Neural crest cell (in vitro differentiated cells): ENCODE results near the gene FXN. TPM values are rescaled to one million over a fixed set of nuclear protein-coding genes. Genes with fewer than 3 reads are reported as not detected.
"Not testable (repeated sequence)": the region's sequence is repeated elsewhere in the genome, so short reads cannot be mapped to it uniquely, and the experiment has no call there.

Source experiments
- DNase-seq: peaks from one replicate; pipeline ENCODE4 v3.0.0; 2021; ENCODE audit warnings: low read depth, mixed read lengths, low spot score
- H3K27ac Mint-ChIP-seq: one replicate; pipeline ENCODE4 v1.8.0; 2021; ENCODE audit warnings: mild to moderate bottlenecking, mixed read lengths; ENCODE audit not compliant: unreplicated experiment
- H3K27me3 Mint-ChIP-seq: 2 replicates; pipeline ENCODE4 v1.8.0; 2021; ENCODE audit warnings: low read depth, mild to moderate bottlenecking, mixed read lengths
- H3K36me3 Mint-ChIP-seq: 2 replicates; pipeline ENCODE4 v1.8.0; 2021; ENCODE audit warnings: low read depth, mild to moderate bottlenecking, mixed read lengths
- H3K4me1 Mint-ChIP-seq: 2 replicates; pipeline ENCODE4 v1.8.0; 2021; ENCODE audit warnings: mixed read lengths
- H3K4me3 Mint-ChIP-seq: one replicate; pipeline ENCODE4 v1.8.0; 2021; ENCODE audit warnings: mild to moderate bottlenecking, mixed read lengths
- H3K9me3 Mint-ChIP-seq: 2 replicates; pipeline ENCODE4 v1.8.0; 2021; ENCODE audit warnings: mixed read lengths
- total RNA-seq: library from RNA; stranded (reverse); gene quantifications from 2 replicates; pipeline ENCODE4 v1.2.1, GENCODE V29; 2021
- TF ChIP-seq, protein P1 (sequence below): fragments of 200-600 bp; sonication (generic); conservative IDR thresholded peaks from 2 replicates; pipeline ENCODE4 v1.5.0; 2021; ENCODE audit warnings: antibody characterized with exemption, mild to moderate bottlenecking

Gene FXN
- total RNA-seq, 1 donor from 2014 or later: 28.6 TPM

DNA sequence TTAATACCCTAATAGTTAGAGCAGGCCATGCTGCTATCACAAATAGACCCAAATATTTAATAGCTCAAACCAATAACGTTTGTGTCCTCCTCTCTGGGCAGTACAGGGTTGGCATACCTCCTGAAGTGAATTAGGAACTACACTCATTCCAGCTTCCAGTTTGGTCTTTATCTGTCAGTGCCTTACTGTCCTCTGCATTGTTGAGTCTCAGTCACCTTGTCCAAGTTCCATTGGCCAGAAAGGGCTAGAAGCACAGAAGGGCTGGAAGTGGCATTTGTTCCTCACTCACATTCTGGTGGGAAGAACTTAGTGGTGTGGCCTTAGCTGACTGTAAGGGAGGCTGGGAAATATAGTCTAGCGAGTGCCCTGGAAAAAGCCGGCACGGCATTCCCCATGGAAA lies 11.2 kb downstream of the FXN start:
- Mint-ChIP-seq H3K4me1 (peaks cover 33% of the 10 kb centered on the region), H3K36me3 (no peaks in the 10 kb centered on the region), H3K27ac (no peak overlapping the region), H3K9me3 (no peaks in the 10 kb centered on the region), H3K4me3 (no peak overlapping the region), H3K27me3 (no peaks in the 10 kb centered on the region)
- TF ChIP-seq, protein P1, sequence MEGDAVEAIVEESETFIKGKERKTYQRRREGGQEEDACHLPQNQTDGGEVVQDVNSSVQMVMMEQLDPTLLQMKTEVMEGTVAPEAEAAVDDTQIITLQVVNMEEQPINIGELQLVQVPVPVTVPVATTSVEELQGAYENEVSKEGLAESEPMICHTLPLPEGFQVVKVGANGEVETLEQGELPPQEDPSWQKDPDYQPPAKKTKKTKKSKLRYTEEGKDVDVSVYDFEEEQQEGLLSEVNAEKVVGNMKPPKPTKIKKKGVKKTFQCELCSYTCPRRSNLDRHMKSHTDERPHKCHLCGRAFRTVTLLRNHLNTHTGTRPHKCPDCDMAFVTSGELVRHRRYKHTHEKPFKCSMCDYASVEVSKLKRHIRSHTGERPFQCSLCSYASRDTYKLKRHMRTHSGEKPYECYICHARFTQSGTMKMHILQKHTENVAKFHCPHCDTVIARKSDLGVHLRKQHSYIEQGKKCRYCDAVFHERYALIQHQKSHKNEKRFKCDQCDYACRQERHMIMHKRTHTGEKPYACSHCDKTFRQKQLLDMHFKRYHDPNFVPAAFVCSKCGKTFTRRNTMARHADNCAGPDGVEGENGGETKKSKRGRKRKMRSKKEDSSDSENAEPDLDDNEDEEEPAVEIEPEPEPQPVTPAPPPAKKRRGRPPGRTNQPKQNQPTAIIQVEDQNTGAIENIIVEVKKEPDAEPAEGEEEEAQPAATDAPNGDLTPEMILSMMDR: no peak
- DNase-seq: no peak

DNA sequence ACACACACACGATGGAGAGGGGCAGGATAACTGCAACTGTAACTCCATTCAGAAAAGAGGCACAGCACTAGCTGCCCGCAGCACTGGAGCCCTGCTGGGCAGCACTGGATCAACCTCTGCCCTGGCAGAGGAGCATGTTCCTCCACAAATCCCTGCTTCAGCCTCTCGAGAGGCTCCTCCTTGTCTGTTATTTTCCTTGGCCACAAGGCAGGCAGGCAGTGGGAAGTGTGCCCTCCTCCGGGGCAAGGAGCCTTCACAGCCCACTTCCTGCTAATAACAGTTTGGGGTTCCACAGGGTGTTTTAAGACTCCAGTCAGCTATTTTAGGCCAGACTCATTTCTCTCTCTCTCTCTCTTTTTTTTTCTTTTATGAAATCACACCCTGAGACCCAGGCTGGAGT lies 11.8 kb downstream of the FXN start:
- Mint-ChIP-seq H3K9me3 (no peaks in the 10 kb centered on the region), H3K27me3 (no peaks in the 10 kb centered on the region), H3K27ac (no peak overlapping the region), H3K4me1 (peaks cover 30% of the 10 kb centered on the region), H3K4me3 (no peak overlapping the region), H3K36me3 (no peaks in the 10 kb centered on the region)
- TF ChIP-seq, protein P1: no peak
- DNase-seq: no peak

DNA sequence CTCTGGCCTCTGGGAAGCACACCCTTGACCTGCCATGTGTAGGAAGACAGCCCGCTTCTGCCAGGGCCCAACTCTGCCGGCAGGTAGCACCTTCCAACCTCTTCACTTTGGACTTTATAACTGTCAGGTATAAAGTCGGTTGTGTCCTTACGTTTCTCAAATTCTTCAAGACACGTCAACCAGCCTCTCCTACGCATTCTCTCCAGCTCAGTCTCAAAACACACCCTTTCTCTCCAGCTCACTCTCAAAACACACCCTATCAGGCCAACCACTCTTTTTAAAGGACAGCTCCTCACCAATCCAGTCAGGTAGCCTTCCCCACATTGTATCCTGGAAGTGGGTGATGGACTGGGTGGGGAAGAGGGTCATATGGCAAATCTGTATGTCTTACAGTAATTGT lies 13.5 kb downstream of the FXN start:
- peaks cover 15% of the 10 kb centered on the region for H3K4me1 Mint-ChIP-seq
- no peaks in the 10 kb centered on the region for H3K36me3 Mint-ChIP-seq
- no peak overlapping the region for H3K27ac Mint-ChIP-seq
- no peak for DNase-seq
- H3K27me3 Mint-ChIP-seq: no peaks in the 10 kb centered on the region
- no peak overlapping the region for H3K4me3 Mint-ChIP-seq
- no peaks in the 10 kb centered on the region for H3K9me3 Mint-ChIP-seq
- TF ChIP-seq, protein P1: no peak

DNA sequence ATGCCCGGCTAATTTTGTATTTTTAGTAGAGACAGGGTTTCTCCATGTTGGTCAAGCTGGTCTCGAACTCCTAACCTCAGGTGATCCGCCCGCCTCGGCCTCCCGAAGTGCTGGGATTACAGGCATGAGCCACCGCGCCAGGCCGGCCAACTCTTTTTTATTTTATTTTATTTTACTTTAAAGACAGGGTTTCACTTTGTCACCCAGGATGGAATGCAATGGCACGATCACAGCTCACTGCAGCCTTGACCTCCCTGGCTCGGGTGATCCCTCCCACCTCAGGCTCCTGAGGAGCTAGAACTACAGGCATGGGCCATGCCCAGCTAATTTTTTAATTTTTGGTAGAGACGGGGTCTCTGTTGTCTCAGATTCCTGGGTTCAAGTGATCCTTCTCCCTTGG lies 15.4 kb downstream of the FXN start:
- not testable (repeated sequence) for H3K27ac Mint-ChIP-seq, H3K9me3 Mint-ChIP-seq, H3K36me3 Mint-ChIP-seq, H3K27me3 Mint-ChIP-seq, DNase-seq, H3K4me1 Mint-ChIP-seq, H3K4me3 Mint-ChIP-seq

DNA sequence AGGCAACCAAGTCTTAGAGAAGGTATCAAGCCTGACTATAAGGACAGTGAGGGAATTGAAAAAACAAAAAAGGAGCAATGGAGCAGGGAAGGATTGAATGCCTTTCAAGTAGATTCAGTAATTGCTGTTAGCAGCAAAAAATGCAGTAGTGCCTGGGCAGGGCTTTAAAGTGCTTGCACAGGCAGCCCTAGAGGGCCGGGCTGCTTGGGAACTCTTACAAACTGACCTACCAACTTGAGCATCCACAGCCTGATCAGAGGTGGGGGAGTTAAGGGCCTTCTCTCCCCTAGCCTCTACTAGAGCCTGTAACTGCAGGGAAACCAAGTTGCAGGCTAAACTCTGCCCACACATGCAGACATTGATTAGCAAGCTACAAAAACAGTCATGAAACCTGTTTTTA lies 19.4 kb downstream of the FXN start:
- no peak overlapping the region for H3K4me3 Mint-ChIP-seq
- DNase-seq: no peak
- TF ChIP-seq, protein P1: no peak
- no peaks in the 10 kb centered on the region for H3K4me1 Mint-ChIP-seq
- no peaks in the 10 kb centered on the region for H3K27me3 Mint-ChIP-seq
- H3K9me3 Mint-ChIP-seq: no peaks in the 10 kb centered on the region
- no peak overlapping the region for H3K27ac Mint-ChIP-seq
- peaks cover 5% of the 10 kb centered on the region for H3K36me3 Mint-ChIP-seq

DNA sequence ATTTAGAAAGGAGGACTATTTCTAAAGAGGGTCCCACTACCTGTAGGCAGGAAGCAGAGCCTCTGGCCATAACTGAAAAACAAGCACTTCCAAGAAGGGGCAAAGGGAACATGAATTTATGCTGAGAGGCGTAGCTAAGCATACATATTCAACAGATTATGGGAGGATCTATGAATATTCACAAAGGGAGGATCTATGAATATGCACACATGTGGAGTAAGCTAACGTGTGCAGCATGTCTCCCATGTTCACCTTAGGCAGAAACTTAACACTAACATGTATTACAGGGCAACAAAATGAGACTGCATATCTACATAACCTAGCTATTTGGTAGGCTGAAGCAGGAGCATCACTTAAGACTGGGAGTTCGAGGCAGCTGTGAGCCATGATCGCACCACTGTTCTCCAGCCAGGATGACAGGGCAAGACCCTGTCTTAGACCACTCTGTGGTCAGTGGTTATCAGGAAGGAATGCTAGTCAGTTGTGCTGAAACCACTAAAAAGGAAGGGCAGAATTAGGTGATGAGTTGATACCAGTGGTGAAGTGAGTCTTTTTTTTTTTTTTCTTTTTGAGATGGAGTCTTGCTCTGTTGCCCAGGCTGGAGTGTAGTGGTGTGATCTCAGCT lies 20.8 kb downstream of the FXN start:
- Mint-ChIP-seq H3K4me3 (no peak overlapping the region), H3K9me3 (no peaks in the 10 kb centered on the region), H3K36me3 (peaks cover 11% of the 10 kb centered on the region), H3K27ac (peak overlapping the region; percentile 13), H3K27me3 (no peaks in the 10 kb centered on the region), H3K4me1 (no peaks in the 10 kb centered on the region)
- TF ChIP-seq, protein P1: no peak
- DNase-seq: no peak
